HG02981 (cell line): Measurements from ENCODE around the gene PBX3.

ENCODE experiments used
- ATAC-seq: cut with Tn5 transposase; IDR thresholded peaks from one replicate; pipeline ENCODE4 v1.9.1; 2021; ENCODE audit warnings: mild to moderate bottlenecking, moderate library complexity; ENCODE audit not compliant: unreplicated experiment

PBX3 gene

GRCh38 chr9:125854553-125855275 lies 107.5 kb downstream of the PBX3 start:
- ATAC-seq = no peak

GRCh38 chr9:125856331-125856730 lies 109.2 kb downstream of the PBX3 start:
- no peak for ATAC-seq

GRCh38 chr9:125861405-125862058 lies 114.4 kb downstream of the PBX3 start:
- ATAC-seq = no peak

- no peak for ATAC-seq
Measured at GRCh38 chr9:125863923-125864322, 116.8 kb downstream of the PBX3 start.

- no peak for ATAC-seq
Measured at GRCh38 chr9:125867751-125868415, 120.7 kb downstream of the PBX3 start.

- no peak for ATAC-seq
Measured at GRCh38 chr9:125878164-125878631, 131.0 kb downstream of the PBX3 start.

GRCh38 chr9:125881042-125881441 lies 133.9 kb downstream of the PBX3 start:
- no peak for ATAC-seq

GRCh38 chr9:125883565-125884217 lies 136.5 kb downstream of the PBX3 start:
- no peak for ATAC-seq

GRCh38 chr9:125884218-125884595 lies 137.0 kb downstream of the PBX3 start:
- no peak for ATAC-seq

GRCh38 chr9:125885405-125886034 lies 138.3 kb downstream of the PBX3 start:
- no peak for ATAC-seq

- no peak for ATAC-seq
Measured at GRCh38 chr9:125886365-125886764, 139.2 kb downstream of the PBX3 start.

GRCh38 chr9:125887172-125887571 lies 140.0 kb downstream of the PBX3 start:
- ATAC-seq = no peak

GRCh38 chr9:125888211-125888610 lies 141.0 kb downstream of the PBX3 start:
- no peak for ATAC-seq

GRCh38 chr9:125889112-125889475 lies 141.9 kb downstream of the PBX3 start:
- no peak for ATAC-seq

GRCh38 chr9:125889476-125890419 lies 142.6 kb downstream of the PBX3 start:
- no peak for ATAC-seq

- no peak for ATAC-seq
Measured at GRCh38 chr9:125890826-125891225, 143.7 kb downstream of the PBX3 start.

GRCh38 chr9:125893277-125893676 lies 146.1 kb downstream of the PBX3 start:
- ATAC-seq = no peak

- no peak for ATAC-seq
Measured at GRCh38 chr9:125894566-125894965, 147.4 kb downstream of the PBX3 start.

- ATAC-seq = no peak
Measured at GRCh38 chr9:125896404-125896803, 149.2 kb downstream of the PBX3 start.

GRCh38 chr9:125896964-125897363 lies 149.8 kb downstream of the PBX3 start:
- ATAC-seq = no peak
